HT1080 (cell line): Measurements from ENCODE around the gene OTOP1. TPM values are rescaled to one million over a fixed set of nuclear protein-coding genes. Genes with fewer than 3 reads are reported as not detected.
"Not testable (repeated sequence)": the region's sequence is repeated elsewhere in the genome, so short reads cannot be mapped to it uniquely, and the experiment has no call there.

Experiments
- DNase-seq: peaks from one replicate; pipeline ENCODE4 v3.0.0-alpha.2; 2015; ENCODE audit warnings: low read depth
- polyA plus RNA-seq, 2 experiments: library from polyadenylated mRNA; depleted of rRNA; stranded (reverse); fragments of >200 nt; gene quantifications; 2 replicates each; pipeline ENCODE4 v1.2.3, GENCODE V29; 2015
- total RNA-seq: library from RNA; depleted of rRNA; stranded (reverse); fragments of >200 nt; shearing (Covaris generic); gene quantifications from 2 replicates; pipeline ENCODE4 v1.2.3, GENCODE V29; 2014; rRNA removed

The OTOP1 gene, protein sequence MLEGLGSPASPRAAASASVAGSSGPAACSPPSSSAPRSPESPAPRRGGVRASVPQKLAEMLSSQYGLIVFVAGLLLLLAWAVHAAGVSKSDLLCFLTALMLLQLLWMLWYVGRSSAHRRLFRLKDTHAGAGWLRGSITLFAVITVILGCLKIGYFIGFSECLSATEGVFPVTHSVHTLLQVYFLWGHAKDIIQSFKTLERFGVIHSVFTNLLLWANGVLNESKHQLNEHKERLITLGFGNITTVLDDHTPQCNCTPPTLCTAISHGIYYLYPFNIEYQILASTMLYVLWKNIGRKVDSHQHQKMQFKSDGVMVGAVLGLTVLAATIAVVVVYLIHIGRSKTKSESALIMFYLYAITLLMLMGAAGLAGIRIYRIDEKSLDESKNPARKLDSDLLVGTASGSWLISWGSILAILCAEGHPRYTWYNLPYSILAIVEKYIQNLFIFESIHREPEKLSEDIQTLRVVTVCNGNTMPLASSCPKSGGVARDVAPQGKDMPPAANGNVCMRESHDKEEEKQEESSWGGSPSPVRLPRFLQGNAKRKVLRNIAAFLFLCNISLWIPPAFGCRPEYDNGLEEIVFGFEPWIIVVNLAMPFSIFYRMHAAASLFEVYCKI
- total RNA-seq: not detected in 2 replicates
- not detected in 2 replicates for polyA plus RNA-seq (2015; cell fraction: cytosol; rRNA removed)
- not detected in 2 replicates for polyA plus RNA-seq (2015; cell fraction: nucleus; rRNA removed)

DNA sequence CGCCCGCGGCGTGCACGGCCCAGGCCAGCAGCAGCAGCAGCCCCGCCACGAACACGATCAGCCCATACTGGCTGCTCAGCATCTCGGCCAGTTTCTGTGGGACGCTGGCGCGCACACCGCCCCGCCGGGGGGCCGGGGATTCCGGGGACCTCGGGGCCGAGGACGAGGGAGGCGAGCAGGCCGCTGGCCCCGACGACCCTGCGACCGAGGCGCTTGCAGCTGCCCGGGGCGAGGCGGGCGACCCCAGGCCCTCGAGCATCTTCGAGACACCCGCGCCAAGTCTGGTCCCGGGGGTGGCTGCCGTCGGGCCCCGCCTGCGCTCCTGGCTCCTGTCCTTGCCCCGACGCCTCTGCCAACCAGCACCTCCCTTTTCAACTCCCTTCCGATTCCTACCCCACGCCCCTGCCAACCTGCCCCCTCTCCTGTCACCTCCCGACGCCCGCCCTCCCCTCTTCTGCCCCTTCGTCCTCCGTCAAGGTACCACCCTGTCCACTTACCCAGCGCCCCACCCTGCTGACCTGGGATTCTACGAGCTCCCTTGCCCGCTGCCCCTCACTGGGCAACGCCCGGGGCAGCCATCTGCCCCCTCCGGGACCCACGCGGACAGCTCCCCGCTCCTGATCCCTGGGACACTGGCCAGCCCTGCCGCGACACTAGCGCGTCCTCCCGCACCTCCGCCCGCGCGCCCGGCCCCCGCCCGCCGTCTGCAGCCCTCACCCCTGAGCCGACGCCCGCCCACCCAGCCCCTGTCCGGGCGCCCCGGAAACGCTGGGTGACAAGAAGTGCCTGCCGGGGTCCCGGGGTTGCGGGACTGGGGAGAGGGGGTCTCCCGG, at the start of gene OTOP1:
Gene OTOP1 (minus strand): TSS at position 324 of the 833 bp plus-strand sequence. CDS start 65 bp downstream, at position 259.
- DNase-seq: no peak

DNA sequence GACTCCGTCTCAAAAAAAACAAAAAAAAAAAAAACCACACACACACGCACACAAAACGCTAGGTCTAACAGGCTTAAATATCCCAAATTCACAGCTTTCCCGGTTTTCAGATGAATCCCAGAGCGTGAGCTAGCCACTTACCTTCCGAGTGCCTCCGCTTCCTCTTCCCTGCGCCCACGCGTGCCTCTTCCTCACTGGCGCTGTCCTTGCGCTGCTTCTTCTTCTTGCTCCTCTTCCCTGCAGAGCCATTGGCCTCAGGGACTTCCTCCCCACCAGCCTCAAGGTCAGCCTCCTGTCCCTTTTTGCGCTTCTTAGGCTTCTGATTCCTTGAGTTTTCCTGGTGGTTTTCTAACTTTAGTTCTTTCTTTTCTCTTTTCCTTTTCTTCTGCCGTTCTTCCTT, 47.5 kb upstream of the OTOP1 start:
- DNase-seq: no peak

DNA sequence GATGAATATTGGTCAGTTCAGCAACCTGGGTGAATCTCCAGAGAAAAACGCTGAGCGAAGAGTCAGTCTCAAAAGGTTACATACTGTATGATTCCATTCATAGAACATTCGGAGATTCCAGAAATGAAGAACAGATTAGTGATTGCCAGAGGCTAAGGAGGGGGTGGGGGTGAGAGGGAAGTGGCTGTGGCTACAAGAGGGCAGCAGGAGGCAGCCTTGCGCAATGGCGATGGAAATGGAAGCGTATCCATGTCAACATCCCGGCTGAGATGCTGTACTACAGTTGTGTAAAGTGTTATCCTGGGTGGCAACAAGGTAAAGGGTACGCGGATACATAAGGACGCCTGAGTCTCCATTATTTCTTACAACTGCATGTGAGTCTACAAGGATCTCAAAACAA, 45.2 kb upstream of the OTOP1 start:
- DNase-seq: no peak

DNA sequence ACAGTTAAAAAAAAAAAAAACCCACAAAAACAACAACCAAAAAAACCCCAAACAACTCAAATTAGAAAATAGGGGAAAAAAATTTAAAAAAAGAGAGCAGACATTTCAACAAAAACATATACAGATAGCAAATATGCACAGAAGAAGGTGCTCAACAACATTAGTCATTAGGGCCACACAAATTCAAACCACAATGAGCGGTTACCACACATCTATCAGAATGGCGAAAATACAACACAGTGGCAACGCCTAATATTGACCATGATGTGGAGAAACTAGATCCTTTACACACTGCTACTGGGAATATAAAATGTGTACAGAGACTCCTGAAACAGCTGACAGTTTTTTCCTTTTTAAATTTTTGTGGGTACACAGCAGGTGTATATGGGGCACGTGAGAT, 43.8 kb upstream of the OTOP1 start:
- peak; percentile 61 for DNase-seq

DNA sequence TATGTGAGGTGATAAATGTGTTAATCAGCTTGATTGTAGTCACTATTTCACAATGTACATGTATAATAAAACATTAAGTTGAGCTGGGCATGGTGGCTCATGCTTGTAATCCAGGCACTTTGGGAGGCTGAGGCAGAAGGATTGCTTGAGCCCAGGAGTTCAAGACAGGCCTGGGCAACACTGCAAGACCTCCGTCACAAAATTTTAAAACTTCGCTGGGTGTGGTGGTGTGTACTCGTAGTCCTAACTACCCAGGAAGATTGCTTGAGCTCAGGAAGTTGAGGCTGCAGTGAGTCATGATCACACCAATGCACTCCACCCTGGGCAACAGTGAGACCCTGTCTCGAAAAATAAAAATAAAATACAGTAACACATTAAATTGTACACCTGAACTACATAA, 43.1 kb upstream of the OTOP1 start:
- peak; percentile 89 for DNase-seq

DNA sequence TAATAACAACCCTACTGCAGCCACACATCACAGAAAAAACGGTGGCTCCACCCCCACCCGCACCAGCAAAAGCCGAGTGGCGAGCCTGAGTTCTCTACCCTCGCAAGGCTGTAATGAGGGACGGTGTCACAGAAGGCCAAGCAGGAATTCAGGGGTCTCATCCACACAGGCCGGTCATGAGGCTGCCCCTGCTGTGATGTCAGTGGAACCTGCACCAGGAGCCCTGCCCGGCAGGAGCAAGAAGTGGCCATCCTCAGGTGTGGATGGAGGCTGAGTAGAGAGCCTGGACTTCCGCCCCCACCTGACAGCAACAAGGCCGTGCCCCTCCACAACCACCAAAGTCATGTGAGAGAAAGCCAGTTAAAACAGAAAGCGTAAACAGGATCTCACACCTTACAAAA, 42.6 kb upstream of the OTOP1 start:
- no peak for DNase-seq

DNA sequence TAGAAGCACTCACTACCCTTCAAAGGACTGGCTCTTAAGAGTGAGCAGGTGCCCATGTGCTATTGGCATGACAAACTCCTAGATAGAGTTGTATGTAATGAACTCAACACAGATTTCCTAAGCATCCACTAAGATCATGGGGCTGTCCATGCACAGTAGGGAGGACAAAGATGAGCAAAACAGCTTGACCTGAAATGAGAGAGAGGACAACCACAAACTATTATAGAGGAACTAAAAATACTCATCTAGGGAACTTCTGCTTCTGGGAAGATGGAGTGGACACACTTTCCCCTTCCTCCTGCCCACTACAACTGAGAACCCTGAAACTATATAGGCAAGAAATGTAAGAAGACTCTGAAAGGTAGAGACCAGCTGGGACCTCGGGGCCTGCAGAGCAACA, 42.0 kb upstream of the OTOP1 start:
- no peak for DNase-seq

DNA sequence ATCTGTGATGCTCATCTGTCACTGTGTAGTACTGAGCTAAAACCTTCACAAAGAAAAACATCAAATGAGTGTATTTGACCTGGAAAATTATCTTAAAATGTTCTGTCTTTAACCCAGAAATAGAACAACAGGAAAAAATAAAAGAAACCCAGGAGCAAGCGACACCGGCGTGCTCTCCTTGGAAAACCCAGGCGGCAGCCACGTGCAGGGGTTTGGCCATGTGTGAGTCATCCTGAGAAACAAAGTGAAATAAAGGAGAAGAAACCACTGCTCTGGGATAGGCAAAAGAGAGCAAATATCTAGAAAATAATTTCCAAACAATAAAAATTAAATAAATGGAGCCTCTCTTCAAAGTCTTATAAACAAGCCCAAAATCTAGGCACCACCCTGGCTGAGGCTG, 41.3 kb upstream of the OTOP1 start:
- peak; percentile 42 for DNase-seq

DNA sequence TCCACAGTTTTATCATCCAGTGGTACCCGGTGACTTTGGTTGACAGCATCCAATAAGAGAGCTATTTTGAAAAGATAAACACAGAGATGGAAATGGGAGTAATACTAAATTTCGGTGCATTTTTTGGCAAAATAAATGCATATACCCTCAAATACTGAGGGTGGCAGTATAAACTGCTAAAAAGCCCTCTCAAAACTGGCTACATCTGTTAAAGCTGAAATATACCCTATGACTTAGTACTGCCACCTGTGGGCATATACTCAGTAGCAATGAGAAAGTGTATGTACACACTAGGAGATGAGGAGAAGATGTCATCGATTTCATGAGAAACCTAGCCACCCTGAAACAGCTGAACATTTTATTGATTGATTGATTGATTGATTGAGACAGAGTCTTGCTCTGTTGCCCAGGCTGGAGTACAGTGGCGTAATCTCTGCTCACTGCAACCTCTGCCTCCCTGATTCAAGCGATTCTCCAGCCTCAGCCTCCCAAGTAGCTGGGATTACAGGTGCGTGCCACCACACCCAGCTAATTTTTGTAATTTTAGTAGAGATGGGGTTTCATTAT, 33.5 kb upstream of the OTOP1 start:
- DNase-seq: peak; percentile 69

DNA sequence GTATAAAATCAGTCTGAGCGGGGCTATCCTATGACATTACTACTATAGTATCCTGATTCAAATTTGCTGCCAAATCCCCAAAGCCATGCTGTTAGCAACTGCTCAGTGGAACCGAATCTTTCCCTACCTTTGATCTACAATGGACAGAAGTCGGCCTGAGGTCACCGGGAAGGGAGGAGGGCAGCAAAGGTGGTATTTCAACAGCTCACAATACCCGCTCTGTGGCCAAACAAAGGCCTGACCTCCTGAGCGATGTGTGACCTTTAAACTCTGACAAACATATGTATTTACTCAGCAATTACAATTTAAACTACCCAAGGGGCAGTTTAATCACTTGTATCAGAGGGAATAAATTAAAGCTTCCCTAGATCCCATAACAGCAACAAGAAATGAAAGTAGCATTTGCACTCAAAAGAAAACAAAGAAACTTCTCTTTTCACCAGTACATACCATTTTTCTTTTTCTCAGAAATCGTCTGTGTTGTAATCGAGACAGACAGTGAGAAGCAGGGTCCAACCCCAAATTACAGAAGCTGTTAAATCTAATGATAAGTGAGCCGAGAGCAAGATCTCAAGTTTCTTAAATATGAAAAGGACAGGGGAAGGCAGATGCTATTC, 32.9 kb upstream of the OTOP1 start:
- no peak for DNase-seq

DNA sequence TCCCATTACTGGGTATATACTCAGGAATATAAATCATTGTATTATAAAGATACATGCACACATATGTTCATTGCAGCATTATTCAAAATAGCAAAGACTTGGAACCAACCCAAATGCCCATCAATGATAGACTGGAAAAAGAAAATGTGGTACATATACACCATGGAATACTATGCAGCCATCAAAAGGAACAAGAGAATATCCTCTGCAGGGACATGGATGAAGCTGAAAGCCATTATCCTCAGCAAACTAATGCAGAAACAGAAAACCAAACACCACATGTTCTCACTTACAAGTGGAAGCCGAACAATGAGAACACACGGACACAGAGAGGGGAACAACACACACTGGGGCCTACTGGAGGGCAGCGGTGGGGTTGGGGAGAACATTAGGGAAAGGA, 31.0 kb upstream of the OTOP1 start:
- not testable (repeated sequence) for DNase-seq

DNA sequence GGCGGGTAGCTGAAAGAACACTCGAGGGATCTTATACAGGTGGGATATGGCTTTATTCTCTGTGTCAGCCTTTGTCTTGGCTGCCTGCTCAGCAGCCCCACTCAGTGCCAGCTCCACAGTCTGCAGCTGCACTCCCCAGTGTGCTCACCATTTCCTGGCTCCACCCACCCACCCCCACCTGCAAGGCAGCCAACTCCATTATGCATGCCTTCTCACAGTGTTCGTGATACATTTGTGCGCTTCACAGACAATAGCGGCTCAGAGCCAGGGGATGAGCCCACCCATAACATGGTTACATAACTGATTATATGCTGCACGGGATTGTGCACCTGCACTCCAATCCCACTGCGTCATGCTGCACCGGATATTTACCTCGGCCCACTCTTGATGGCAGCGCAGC, 30.1 kb upstream of the OTOP1 start:
- DNase-seq: no peak

DNA sequence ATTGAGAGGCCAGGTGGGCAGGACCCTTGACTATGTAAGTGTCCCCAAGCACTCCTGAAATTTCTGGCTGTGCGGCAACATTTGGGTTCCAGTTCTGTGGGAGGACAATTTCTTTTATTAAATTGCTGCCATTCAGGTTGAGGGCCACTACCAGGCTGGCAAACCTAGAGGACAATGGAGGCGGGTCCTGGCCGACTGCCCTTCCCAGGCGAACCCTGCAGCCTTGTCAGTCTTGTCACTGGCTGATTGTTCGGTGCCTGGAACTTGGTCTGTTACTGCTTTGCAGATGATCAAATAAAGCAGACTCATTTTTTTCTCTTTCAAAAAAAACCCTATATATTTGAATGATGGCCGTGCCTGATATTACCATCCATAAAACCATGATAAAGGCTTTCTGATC, 27.9 kb upstream of the OTOP1 start:
- no peak for DNase-seq

DNA sequence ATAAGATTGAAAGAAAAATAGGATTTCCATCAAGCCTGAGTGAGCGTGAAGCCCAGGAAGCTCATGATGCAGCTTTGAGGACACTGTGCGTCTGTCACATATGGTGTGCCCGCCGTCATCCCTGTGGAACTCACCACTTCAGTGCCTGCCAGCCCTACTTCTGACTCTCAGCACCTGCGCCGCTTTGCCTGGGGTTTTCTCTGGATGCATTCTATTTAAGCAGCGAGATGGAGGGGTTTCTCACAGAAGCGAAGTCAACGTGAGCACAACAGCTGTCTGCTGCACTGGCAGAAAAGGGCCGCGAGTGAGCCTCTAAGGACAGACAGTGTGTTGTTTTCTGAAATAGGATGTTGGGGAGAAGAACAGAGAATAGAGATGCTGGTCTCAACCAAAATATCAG, 27.5 kb upstream of the OTOP1 start:
- DNase-seq: no peak

DNA sequence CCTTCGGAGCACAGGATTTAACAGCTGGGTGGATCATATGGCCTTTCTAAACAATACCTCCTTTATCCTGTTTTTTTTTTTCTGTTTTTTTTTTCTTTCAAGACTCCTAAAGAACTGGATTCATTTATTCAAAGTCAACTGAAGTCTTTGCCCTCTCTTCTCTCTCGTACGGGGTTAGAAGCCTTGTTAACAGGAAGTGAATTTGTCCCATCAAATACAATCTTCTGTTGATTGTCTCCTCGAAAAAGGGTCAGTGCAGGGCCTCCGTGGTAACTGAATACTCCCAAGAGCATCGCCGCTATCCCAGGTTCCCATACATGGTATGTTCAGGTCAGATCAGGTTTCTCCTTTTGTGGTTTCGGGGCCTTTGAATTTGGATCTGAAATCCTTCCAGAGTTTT, 23.1 kb upstream of the OTOP1 start:
- no peak for DNase-seq

DNA sequence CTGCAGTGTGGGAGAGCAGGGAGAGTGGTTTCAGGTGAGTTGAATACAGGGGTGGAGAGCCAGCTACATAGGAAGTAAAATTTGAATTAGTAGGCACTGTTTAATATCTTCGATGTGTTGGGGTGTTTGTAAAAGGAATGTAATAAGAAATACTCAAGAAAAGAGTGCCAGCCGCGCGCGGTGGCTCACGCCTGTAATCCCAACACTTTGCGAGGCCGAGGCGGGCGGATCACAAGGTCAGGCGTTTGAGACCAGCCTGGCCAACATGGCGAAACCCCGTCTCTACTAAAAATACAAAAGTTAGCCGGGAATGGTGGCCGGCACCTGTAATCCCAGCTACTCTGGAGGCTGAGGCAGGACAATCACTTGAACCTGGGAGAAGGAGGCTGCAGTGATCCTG, 22.6 kb upstream of the OTOP1 start:
- not testable (repeated sequence) for DNase-seq

DNA sequence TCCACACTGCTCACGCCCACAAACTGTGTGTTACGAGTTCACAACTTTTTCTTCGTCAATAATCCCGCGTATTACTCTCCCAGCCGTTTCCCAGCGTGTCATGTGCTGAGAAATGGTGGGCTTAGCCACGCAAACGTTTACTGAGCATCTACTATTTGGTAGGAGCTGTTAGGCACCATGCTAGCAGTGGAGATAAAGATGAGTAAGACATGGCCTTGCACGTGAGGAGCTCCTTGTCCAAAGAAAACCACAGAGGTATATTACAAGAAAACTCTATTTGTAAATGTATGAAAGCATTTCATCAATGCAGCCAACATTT, 22.1 kb upstream of the OTOP1 start:
- DNase-seq: no peak

DNA sequence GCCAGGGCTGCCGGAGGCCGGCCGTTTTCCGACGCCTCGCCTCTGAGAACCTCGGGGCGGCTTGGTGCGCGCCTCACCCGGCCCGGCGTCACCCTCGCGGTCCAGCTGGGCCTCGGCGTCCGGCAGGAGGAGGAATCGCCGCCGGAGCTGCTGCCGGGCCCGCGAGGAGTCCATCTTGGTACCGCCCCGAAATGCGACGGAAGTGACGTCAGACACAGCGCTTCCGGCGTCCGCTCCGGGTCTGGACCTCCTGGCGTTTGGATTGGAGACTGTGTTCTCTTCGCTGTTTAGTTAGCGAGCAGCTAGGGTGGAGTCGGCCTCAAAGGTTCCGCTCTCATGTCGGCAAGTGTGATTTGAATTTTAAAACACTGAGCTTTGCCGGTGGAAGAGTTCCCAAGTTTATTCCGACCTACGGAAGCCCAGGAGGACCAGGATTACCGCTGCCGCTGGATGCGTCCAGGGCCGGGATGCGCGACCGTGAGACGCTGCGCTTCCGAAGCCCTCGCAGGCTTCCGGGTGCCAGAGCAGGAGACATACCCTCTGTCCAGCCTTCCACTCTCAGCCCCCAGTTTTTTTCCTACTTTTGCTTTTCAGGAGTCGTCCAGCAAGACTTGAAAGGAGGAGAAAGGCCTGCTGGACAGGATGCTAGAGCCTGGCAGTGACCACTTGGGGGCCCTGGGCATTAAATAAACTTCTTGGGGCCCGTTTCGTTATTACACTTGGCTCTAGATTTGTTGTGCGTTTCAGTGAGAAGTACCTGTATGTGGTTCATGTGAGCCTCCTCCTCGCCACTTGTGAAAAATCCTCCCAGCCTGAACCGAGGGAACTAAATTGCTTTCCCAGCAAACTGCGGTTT, 21.5 kb upstream of the OTOP1 start, which contains the start of gene TMEM128:
Gene TMEM128 (minus strand): TSS at position 195 of the 856 bp plus-strand sequence. CDS start 21 bp downstream, at position 174.
- DNase-seq: peak; percentile 89

DNA sequence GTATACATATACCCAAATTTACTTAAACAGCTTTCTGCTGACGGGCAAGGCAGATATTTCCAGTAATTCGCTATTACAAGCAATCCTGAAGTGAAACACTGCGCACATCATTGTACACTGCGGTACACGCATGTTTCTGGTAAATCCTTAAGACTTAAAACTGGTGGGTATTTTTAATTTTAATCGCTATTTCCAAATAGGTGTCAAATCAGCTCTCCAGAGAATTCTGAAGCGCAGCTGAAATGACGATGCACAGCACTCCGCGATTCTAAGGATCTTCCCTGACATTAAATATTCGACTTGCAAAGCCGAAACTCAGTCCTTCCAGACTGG, 20.9 kb upstream of the OTOP1 start:
- DNase-seq: no peak

DNA sequence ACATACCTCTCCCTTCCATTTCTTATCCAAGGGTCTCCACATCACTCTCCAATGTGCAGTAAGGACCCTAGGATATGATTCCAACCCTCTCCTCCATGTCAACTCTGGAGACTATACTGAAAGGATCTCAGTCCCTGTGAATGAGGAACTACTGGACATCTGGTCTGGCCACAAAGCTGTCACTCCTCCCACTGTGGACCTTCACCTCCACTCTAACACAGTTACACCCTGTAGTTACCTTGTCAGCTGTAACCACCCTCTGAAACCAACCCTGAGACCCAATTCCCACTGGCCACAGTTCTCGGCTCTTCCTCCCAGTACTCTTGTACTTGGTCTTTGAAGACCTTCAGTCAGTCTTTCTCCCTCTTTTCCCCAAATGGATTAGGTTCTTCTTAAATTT, 18.4 kb upstream of the OTOP1 start:
- DNase-seq: no peak
